GM19351 (cell line): ENCODE measurements around the gene ARHGAP45.
"Not testable (repeated sequence)": the region's sequence is repeated elsewhere in the genome, so short reads cannot be mapped to it uniquely, and the experiment has no call there.

Experiments
- ATAC-seq: cut with Tn5 transposase; IDR thresholded peaks from one replicate; pipeline ENCODE4 v1.9.1; 2021; ENCODE audit warnings: mild to moderate bottlenecking, moderate library complexity; ENCODE audit not compliant: unreplicated experiment

ARHGAP45 gene

GRCh38 chr19:1113030-1113985 lies 46.3 kb downstream of the ARHGAP45 start:
- ATAC-seq = no peak

- no peak for ATAC-seq
Observed at GRCh38 chr19:1113986-1114483, 47.1 kb downstream of the ARHGAP45 start.

- ATAC-seq = not testable (repeated sequence)
Observed at GRCh38 chr19:1114728-1115127, 47.8 kb downstream of the ARHGAP45 start.

GRCh38 chr19:1115646-1116420 lies 48.9 kb downstream of the ARHGAP45 start:
- no peak for ATAC-seq

- no peak for ATAC-seq
Observed at GRCh38 chr19:1116726-1117581, 50.0 kb downstream of the ARHGAP45 start.

GRCh38 chr19:1117654-1118053 lies 50.7 kb downstream of the ARHGAP45 start:
- no peak for ATAC-seq

GRCh38 chr19:1118999-1119398 lies 52.0 kb downstream of the ARHGAP45 start:
- no peak for ATAC-seq

- no peak for ATAC-seq
Observed at GRCh38 chr19:1119475-1120217, 52.7 kb downstream of the ARHGAP45 start.

GRCh38 chr19:1121395-1121794 lies 54.4 kb downstream of the ARHGAP45 start:
- ATAC-seq = no peak

GRCh38 chr19:1122021-1122971 lies 55.3 kb downstream of the ARHGAP45 start:
- ATAC-seq = no peak

- ATAC-seq = no peak
Observed at GRCh38 chr19:1122972-1123363, 56.0 kb downstream of the ARHGAP45 start.

GRCh38 chr19:1123381-1123780 lies 56.4 kb downstream of the ARHGAP45 start:
- no peak for ATAC-seq

- no peak for ATAC-seq
Observed at GRCh38 chr19:1123885-1124677, 57.1 kb downstream of the ARHGAP45 start.

- ATAC-seq = no peak
Observed at GRCh38 chr19:1125601-1126467, 58.9 kb downstream of the ARHGAP45 start.

- no peak for ATAC-seq
Observed at GRCh38 chr19:1126984-1127760, 60.2 kb downstream of the ARHGAP45 start.

GRCh38 chr19:1128106-1128505 lies 61.1 kb downstream of the ARHGAP45 start:
- no peak for ATAC-seq
